Neural progenitor cell (in vitro differentiated cells): ENCODE data around the gene ITCH.

Experiments used
- CTCF ChIP-seq: fragments of 200-600 bp; sonication (generic); IDR thresholded peaks from 2 replicates; pipeline ENCODE4 v1.5.1; 2017; ENCODE audit warnings: antibody characterized with exemption, mild to moderate bottlenecking
- EZH2 ChIP-seq: fragments of 200-600 bp; sonication (generic); IDR thresholded peaks from 2 replicates; pipeline ENCODE4 v1.6.1; 2017; ENCODE audit warnings: antibody characterized with exemption, mild to moderate bottlenecking, moderate library complexity

GRCh38 chr20:34404803-34405202, 41.7 kb downstream of the ITCH start:
- TF ChIP-seq EZH2 = no peak
- no peak for TF ChIP-seq CTCF
